ENCODE measurements around the gene FUBP3. TPM values are rescaled to one million over a fixed set of nuclear protein-coding genes. Genes with fewer than 3 reads are reported as not detected.
A peak's percentile ranks its signal among the peaks of the same experiment; 100 is the strongest.

The FUBP3 gene
- total and polyA plus RNA-seq, 2 experiments from 2014 or later, result 42.5 to 74.8 TPM

DNA sequence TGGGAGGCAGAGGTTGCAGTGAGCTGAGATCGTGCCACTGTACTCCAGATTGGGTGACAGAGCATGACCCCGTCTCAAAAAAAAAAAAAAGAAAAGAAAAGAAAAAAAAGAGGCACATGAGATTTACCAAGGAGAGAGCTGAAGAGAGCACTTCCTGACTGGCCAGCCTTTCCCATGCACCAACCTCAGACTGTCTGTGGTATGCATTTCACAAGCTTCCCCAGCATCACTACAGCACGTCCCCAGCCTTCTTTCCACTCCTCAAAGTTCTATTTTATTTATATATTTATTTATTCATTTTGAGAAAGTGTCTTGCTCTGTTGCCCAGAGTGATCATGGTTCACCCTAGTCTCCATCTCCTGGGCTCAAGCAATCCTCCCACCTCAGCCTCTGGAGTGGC is 13.6 kb upstream of the FUBP3 start:
- no peak overlapping the region for H3K27ac Mint-ChIP-seq
- Histone ChIP-seq H4K20me1 (replicated peaks; ENCODE audit: insufficient read depth) (no peaks in the 10 kb centered on the region), H3K79me2 (replicated peaks; ENCODE audit: insufficient read depth) (no peaks in the 10 kb centered on the region), H3K36me3 (ENCODE audit: insufficient read depth) (no peaks in the 10 kb centered on the region), H3F3A (replicated peaks; ENCODE audit: low read depth) (no peaks in the 10 kb centered on the region), H3K27ac (ENCODE audit: low read depth) (no peak overlapping the region), H2AFZ (no peak overlapping the region), H3K4me1 (ENCODE audit: insufficient read depth) (no peaks in the 10 kb centered on the region), H3K9me2 (ENCODE audit: insufficient read depth) (peaks cover 4% of the 10 kb centered on the region; the same call in 1 of the 2 replicates), H3K4me2 (no peak overlapping the region), H3K4me3 (no peak overlapping the region), H3K27me3 (ENCODE audit: insufficient read depth) (no peaks in the 10 kb centered on the region)
- ATAC-seq (no peak), DNase-seq (ENCODE audit: low spot score) (no peak)
- no peak overlapping the region for H3K4me3 Mint-ChIP-seq
- TF ChIP-seq STAT1 (IDR thresholded peaks at IDR 0.05; ENCODE audit: unreplicated experiment) (no peak), ZNF331 (CRISPR knock-in tag; IDR thresholded peaks at IDR 0.05; ENCODE audit: low read depth) (no peak)
- H3K36me3 Mint-ChIP-seq (ENCODE audit: low read depth), result no peaks in the 10 kb centered on the region
- no peaks in the 10 kb centered on the region for H3K9me3 Mint-ChIP-seq
- peaks cover 3% of the 10 kb centered on the region for H3K27me3 Mint-ChIP-seq (ENCODE audit: insufficient read depth, low read depth, poor library complexity)
- H3K4me1 Mint-ChIP-seq, result no peaks in the 10 kb centered on the region

GRCh38 chr9:130570208-130570607 is 9.2 kb upstream of the FUBP3 start:
- Histone ChIP-seq H3K27me3 (ENCODE audit: insufficient read depth) (no peaks in the 10 kb centered on the region), H3K9me2 (ENCODE audit: insufficient read depth) (0 out of 2 replicates have a peak, but pooled peaks cover 2% of the 10 kb centered on the region), H3K36me3 (ENCODE audit: insufficient read depth) (no peaks in the 10 kb centered on the region), H3K79me2 (replicated peaks; ENCODE audit: insufficient read depth) (no peaks in the 10 kb centered on the region), H3K27ac (ENCODE audit: low read depth) (no peak overlapping the region), H4K20me1 (replicated peaks; ENCODE audit: insufficient read depth) (no peaks in the 10 kb centered on the region), H3K4me2 (no peak overlapping the region), H3F3A (replicated peaks; ENCODE audit: low read depth) (no peaks in the 10 kb centered on the region), H3K4me3 (no peak overlapping the region), H3K4me1 (ENCODE audit: insufficient read depth) (no peaks in the 10 kb centered on the region), H2AFZ (no peak overlapping the region)
- no peaks in the 10 kb centered on the region for H3K4me1 Mint-ChIP-seq
- TF ChIP-seq STAT1 (IDR thresholded peaks at IDR 0.05; ENCODE audit: unreplicated experiment) (no peak), EZH2phosphoT487 (IDR thresholded peaks at IDR 0.05; ENCODE audit: unreplicated experiment) (no peak), EZH2 (IDR thresholded peaks at IDR 0.05; ENCODE audit: low read depth, unreplicated experiment) (no peak), POLR2AphosphoS5 (IDR thresholded peaks at IDR 0.05; ENCODE audit: low read depth) (no peak), NANOG (IDR thresholded peaks at IDR 0.05; ENCODE audit: borderline replicate concordance) (no peak), ZNF331 (CRISPR knock-in tag; IDR thresholded peaks at IDR 0.05; ENCODE audit: low read depth) (no peak), CREB1 (CRISPR knock-in tag; IDR thresholded peaks at IDR 0.05; ENCODE audit: low read depth) (no peak), JUNB (IDR thresholded peaks at IDR 0.05; ENCODE audit: unreplicated experiment) (no peak)
- TF ChIP-seq, protein P1, sequence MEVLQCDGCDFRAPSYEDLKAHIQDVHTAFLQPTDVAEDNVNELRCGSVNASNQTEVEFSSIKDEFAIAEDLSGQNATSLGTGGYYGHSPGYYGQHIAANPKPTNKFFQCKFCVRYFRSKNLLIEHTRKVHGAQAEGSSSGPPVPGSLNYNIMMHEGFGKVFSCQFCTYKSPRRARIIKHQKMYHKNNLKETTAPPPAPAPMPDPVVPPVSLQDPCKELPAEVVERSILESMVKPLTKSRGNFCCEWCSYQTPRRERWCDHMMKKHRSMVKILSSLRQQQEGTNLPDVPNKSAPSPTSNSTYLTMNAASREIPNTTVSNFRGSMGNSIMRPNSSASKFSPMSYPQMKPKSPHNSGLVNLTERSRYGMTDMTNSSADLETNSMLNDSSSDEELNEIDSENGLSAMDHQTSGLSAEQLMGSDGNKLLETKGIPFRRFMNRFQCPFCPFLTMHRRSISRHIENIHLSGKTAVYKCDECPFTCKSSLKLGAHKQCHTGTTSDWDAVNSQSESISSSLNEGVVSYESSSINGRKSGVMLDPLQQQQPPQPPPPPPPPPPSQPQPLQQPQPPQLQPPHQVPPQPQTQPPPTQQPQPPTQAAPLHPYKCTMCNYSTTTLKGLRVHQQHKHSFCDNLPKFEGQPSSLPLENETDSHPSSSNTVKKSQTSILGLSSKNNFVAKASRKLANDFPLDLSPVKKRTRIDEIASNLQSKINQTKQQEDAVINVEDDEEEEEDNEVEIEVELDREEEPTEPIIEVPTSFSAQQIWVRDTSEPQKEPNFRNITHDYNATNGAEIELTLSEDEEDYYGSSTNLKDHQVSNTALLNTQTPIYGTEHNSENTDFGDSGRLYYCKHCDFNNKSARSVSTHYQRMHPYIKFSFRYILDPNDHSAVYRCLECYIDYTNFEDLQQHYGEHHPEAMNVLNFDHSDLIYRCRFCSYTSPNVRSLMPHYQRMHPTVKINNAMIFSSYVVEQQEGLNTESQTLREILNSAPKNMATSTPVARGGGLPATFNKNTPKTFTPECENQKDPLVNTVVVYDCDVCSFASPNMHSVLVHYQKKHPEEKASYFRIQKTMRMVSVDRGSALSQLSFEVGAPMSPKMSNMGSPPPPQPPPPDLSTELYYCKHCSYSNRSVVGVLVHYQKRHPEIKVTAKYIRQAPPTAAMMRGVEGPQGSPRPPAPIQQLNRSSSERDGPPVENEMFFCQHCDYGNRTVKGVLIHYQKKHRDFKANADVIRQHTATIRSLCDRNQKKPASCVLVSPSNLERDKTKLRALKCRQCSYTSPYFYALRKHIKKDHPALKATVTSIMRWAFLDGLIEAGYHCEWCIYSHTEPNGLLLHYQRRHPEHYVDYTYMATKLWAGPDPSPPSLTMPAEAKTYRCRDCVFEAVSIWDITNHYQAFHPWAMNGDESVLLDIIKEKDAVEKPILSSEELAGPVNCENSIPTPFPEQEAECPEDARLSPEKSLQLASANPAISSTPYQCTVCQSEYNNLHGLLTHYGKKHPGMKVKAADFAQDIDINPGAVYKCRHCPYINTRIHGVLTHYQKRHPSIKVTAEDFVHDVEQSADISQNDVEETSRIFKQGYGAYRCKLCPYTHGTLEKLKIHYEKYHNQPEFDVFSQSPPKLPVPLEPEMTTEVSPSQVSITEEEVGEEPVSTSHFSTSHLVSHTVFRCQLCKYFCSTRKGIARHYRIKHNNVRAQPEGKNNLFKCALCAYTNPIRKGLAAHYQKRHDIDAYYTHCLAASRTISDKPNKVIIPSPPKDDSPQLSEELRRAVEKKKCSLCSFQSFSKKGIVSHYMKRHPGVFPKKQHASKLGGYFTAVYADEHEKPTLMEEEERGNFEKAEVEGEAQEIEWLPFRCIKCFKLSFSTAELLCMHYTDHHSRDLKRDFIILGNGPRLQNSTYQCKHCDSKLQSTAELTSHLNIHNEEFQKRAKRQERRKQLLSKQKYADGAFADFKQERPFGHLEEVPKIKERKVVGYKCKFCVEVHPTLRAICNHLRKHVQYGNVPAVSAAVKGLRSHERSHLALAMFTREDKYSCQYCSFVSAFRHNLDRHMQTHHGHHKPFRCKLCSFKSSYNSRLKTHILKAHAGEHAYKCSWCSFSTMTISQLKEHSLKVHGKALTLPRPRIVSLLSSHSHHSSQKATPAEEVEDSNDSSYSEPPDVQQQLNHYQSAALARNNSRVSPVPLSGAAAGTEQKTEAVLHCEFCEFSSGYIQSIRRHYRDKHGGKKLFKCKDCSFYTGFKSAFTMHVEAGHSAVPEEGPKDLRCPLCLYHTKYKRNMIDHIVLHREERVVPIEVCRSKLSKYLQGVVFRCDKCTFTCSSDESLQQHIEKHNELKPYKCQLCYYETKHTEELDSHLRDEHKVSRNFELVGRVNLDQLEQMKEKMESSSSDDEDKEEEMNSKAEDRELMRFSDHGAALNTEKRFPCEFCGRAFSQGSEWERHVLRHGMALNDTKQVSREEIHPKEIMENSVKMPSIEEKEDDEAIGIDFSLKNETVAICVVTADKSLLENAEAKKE (CRISPR knock-in tag; IDR thresholded peaks at IDR 0.05), result no peak
- TF ChIP-seq, protein P2, sequence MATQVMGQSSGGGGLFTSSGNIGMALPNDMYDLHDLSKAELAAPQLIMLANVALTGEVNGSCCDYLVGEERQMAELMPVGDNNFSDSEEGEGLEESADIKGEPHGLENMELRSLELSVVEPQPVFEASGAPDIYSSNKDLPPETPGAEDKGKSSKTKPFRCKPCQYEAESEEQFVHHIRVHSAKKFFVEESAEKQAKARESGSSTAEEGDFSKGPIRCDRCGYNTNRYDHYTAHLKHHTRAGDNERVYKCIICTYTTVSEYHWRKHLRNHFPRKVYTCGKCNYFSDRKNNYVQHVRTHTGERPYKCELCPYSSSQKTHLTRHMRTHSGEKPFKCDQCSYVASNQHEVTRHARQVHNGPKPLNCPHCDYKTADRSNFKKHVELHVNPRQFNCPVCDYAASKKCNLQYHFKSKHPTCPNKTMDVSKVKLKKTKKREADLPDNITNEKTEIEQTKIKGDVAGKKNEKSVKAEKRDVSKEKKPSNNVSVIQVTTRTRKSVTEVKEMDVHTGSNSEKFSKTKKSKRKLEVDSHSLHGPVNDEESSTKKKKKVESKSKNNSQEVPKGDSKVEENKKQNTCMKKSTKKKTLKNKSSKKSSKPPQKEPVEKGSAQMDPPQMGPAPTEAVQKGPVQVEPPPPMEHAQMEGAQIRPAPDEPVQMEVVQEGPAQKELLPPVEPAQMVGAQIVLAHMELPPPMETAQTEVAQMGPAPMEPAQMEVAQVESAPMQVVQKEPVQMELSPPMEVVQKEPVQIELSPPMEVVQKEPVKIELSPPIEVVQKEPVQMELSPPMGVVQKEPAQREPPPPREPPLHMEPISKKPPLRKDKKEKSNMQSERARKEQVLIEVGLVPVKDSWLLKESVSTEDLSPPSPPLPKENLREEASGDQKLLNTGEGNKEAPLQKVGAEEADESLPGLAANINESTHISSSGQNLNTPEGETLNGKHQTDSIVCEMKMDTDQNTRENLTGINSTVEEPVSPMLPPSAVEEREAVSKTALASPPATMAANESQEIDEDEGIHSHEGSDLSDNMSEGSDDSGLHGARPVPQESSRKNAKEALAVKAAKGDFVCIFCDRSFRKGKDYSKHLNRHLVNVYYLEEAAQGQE (IDR thresholded peaks at IDR 0.05; ENCODE audit: unreplicated experiment), result no peak
- TF ChIP-seq, protein P3, sequence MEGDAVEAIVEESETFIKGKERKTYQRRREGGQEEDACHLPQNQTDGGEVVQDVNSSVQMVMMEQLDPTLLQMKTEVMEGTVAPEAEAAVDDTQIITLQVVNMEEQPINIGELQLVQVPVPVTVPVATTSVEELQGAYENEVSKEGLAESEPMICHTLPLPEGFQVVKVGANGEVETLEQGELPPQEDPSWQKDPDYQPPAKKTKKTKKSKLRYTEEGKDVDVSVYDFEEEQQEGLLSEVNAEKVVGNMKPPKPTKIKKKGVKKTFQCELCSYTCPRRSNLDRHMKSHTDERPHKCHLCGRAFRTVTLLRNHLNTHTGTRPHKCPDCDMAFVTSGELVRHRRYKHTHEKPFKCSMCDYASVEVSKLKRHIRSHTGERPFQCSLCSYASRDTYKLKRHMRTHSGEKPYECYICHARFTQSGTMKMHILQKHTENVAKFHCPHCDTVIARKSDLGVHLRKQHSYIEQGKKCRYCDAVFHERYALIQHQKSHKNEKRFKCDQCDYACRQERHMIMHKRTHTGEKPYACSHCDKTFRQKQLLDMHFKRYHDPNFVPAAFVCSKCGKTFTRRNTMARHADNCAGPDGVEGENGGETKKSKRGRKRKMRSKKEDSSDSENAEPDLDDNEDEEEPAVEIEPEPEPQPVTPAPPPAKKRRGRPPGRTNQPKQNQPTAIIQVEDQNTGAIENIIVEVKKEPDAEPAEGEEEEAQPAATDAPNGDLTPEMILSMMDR (conservative IDR thresholded peaks at IDR 0.05; ENCODE audit: low read depth in 2 of 2), result no peak
- no peak for ATAC-seq
- no peak overlapping the region for H3K4me3 Mint-ChIP-seq
- no peaks in the 10 kb centered on the region for H3K9me3 Mint-ChIP-seq
- no peak for DNase-seq (ENCODE audit: low spot score)
- peaks cover 2% of the 10 kb centered on the region for H3K27me3 Mint-ChIP-seq (ENCODE audit: insufficient read depth, low read depth, poor library complexity)
- no peaks in the 10 kb centered on the region for H3K36me3 Mint-ChIP-seq (ENCODE audit: low read depth)
- H3K27ac Mint-ChIP-seq, result 0 out of 2 replicates have a peak overlapping the region, but pooled peaks have one; percentile 44
